ENCODE results near the gene STC2.

Gene STC2

GRCh38 chr5:173317091-173317730, 11.0 kb downstream of the STC2 start:
- no CpG with 5 or more reads among the region's 23 CpGs for WGBS (ENCODE audit: extremely low coverage, insufficient coverage, insufficient read length)
- peak overlapping the region; percentile 24 for H2BK5ac ChIP-seq (ENCODE audit: low read depth, low read length, poor library complexity)

GRCh38 chr5:173316339-173317020, 11.7 kb downstream of the STC2 start:
- Histone ChIP-seq H3K4me3 (ENCODE audit: low read depth, low read length) (no peak overlapping the region), H3K4ac (ENCODE audit: low read depth, low read length) (no peak overlapping the region), H3K14ac (ENCODE audit: low read length) (no peak overlapping the region), H2BK5ac (ENCODE audit: low read depth, low read length, poor library complexity) (peak overlapping the region; percentile 18), H3K4me2 (ENCODE audit: low read length) (peak overlapping the region; percentile 32), H3K79me1 (ENCODE audit: low read length) (peaks cover 9% of the 10 kb centered on the region), H3K9me3 (ENCODE audit: insufficient read depth, low read depth, low read length) (peaks cover 2% of the 10 kb centered on the region), H3K27me3 (ENCODE audit: insufficient read depth, low read length) (no peaks in the 10 kb centered on the region), H2BK12ac (ENCODE audit: low read length) (peak overlapping the region; percentile 43), H2AFZ (ENCODE audit: insufficient read depth, low read length, poor library complexity) (no peak overlapping the region), H3K9ac (ENCODE audit: low read length) (no peak overlapping the region), H2BK120ac (ENCODE audit: insufficient read depth, low read length, poor library complexity) (peak overlapping the region; percentile 57), H3K36me3 (ENCODE audit: control insufficient read depth in 1 of 2, insufficient read depth in 2 of 2, low read length in 2 of 2) (peaks cover 0 to 10% of the 10 kb centered on the region in 2 experiments), H3K23ac (ENCODE audit: low read length) (no peak overlapping the region), H2AK5ac (ENCODE audit: low read length) (no peak overlapping the region), H4K8ac (ENCODE audit: low read depth, low read length) (peak overlapping the region; percentile 56), H4K12ac (ENCODE audit: low read depth, low read length) (no peak overlapping the region), H4K91ac (ENCODE audit: low read depth, low read length) (no peak overlapping the region), H3K18ac (ENCODE audit: low read length) (no peak overlapping the region), H3K4me1 (ENCODE audit: control insufficient read depth in 1 of 2, insufficient read depth in 2 of 2, low read length in 2 of 2) (peaks cover 27 to 42% of the 10 kb centered on the region in 2 experiments), H3K79me2 (ENCODE audit: control insufficient read depth, insufficient read depth, low read length, poor library complexity) (no peaks in the 10 kb centered on the region), H3K27ac (ENCODE audit: low read depth, low read length) (peak overlapping the region; percentile 63)
- no peak for DNase-seq
- no CpG with 5 or more reads among the region's 6 CpGs for WGBS (ENCODE audit: extremely low coverage, insufficient coverage, insufficient read length)

More at GRCh38 chr5:173317091-173317730, 11.0 kb downstream of the STC2 start:
- Histone ChIP-seq H4K91ac (ENCODE audit: low read depth, low read length) (peak overlapping the region; percentile 62), H3K79me1 (ENCODE audit: low read length) (peaks cover 9% of the 10 kb centered on the region), H4K12ac (ENCODE audit: low read depth, low read length) (no peak overlapping the region), H3K4ac (ENCODE audit: low read depth, low read length) (peak overlapping the region; percentile 15), H2AK5ac (ENCODE audit: low read length) (peak overlapping the region; percentile 77), H3K4me1 (ENCODE audit: control insufficient read depth in 1 of 2, insufficient read depth in 2 of 2, low read length in 2 of 2) (peaks cover 27 to 42% of the 10 kb centered on the region in 2 experiments), H3K18ac (ENCODE audit: low read length) (peak overlapping the region; percentile 58), H4K8ac (ENCODE audit: low read depth, low read length) (no peak overlapping the region), H2BK120ac (ENCODE audit: insufficient read depth, low read length, poor library complexity) (peak overlapping the region; percentile 64), H2AFZ (ENCODE audit: insufficient read depth, low read length, poor library complexity) (no peak overlapping the region), H3K9me3 (ENCODE audit: insufficient read depth, low read depth, low read length) (no peaks in the 10 kb centered on the region), H3K14ac (ENCODE audit: low read length) (peak overlapping the region; percentile 49), H3K4me2 (ENCODE audit: low read length) (no peak overlapping the region), H3K9ac (ENCODE audit: low read length) (no peak overlapping the region), H2BK12ac (ENCODE audit: low read length) (peak overlapping the region; percentile 83), H3K36me3 (ENCODE audit: control insufficient read depth in 1 of 2, insufficient read depth in 2 of 2, low read length in 2 of 2) (peaks cover 0 to 10% of the 10 kb centered on the region in 2 experiments), H3K27ac (ENCODE audit: low read depth, low read length) (no peak overlapping the region), H3K23ac (ENCODE audit: low read length) (no peak overlapping the region), H3K27me3 (ENCODE audit: insufficient read depth, low read length) (no peaks in the 10 kb centered on the region), H3K4me3 (ENCODE audit: low read depth, low read length) (no peak overlapping the region), H3K79me2 (ENCODE audit: control insufficient read depth, insufficient read depth, low read length, poor library complexity) (no peaks in the 10 kb centered on the region)
- no peak for DNase-seq

- WGBS (ENCODE audit: extremely low coverage, insufficient coverage, insufficient read length) = no CpG with 5 or more reads among the region's 21 CpGs
- H3K9ac ChIP-seq (ENCODE audit: low read length) = no peak overlapping the region
Observed at GRCh38 chr5:173315495-173316338, 12.5 kb downstream of the STC2 start.

GRCh38 chr5:173314166-173314952, 13.9 kb downstream of the STC2 start:
- no peaks in the 10 kb centered on the region for H3K79me2 ChIP-seq (ENCODE audit: control insufficient read depth, insufficient read depth, low read length, poor library complexity)
- H2BK5ac ChIP-seq (ENCODE audit: low read depth, low read length, poor library complexity) = no peak overlapping the region
- no peak overlapping the region for H2AFZ ChIP-seq (ENCODE audit: insufficient read depth, low read length, poor library complexity)
- no peak overlapping the region for H3K27ac ChIP-seq (ENCODE audit: low read depth, low read length)
- DNase-seq = no peak
- H2BK120ac ChIP-seq (ENCODE audit: insufficient read depth, low read length, poor library complexity) = no peak overlapping the region
- no peak overlapping the region for H2BK12ac ChIP-seq (ENCODE audit: low read length)
- H3K23ac ChIP-seq (ENCODE audit: low read length) = no peak overlapping the region
- H3K4me3 ChIP-seq (ENCODE audit: low read depth, low read length) = no peak overlapping the region
- H2AK5ac ChIP-seq (ENCODE audit: low read length) = no peak overlapping the region
- H3K4me1 ChIP-seq (ENCODE audit: control insufficient read depth in 1 of 2, insufficient read depth in 2 of 2, low read length in 2 of 2) = peaks cover 19 to 35% of the 10 kb centered on the region in 2 experiments
- H3K36me3 ChIP-seq (ENCODE audit: control insufficient read depth in 1 of 2, insufficient read depth in 2 of 2, low read length in 2 of 2) = peaks cover 0 to 10% of the 10 kb centered on the region in 2 experiments
- H3K27me3 ChIP-seq (ENCODE audit: insufficient read depth, low read length) = no peaks in the 10 kb centered on the region
- no peak overlapping the region for H4K12ac ChIP-seq (ENCODE audit: low read depth, low read length)
- no peak overlapping the region for H3K18ac ChIP-seq (ENCODE audit: low read length)
- H3K14ac ChIP-seq (ENCODE audit: low read length) = no peak overlapping the region
- H4K8ac ChIP-seq (ENCODE audit: low read depth, low read length) = no peak overlapping the region
- peaks cover 2% of the 10 kb centered on the region for H3K9me3 ChIP-seq (ENCODE audit: insufficient read depth, low read depth, low read length)
- H3K79me1 ChIP-seq (ENCODE audit: low read length) = peaks cover 9% of the 10 kb centered on the region
- H3K4me2 ChIP-seq (ENCODE audit: low read length) = no peak overlapping the region
- H3K9ac ChIP-seq (ENCODE audit: low read length) = no peak overlapping the region
- H3K4ac ChIP-seq (ENCODE audit: low read depth, low read length) = no peak overlapping the region
- H4K91ac ChIP-seq (ENCODE audit: low read depth, low read length) = no peak overlapping the region
- no CpG with 5 or more reads among the region's 12 CpGs for WGBS (ENCODE audit: extremely low coverage, insufficient coverage, insufficient read length)

More at GRCh38 chr5:173315495-173316338, 12.5 kb downstream of the STC2 start:
- Histone ChIP-seq H4K8ac (ENCODE audit: low read depth, low read length) (peak overlapping the region; percentile 56), H3K14ac (ENCODE audit: low read length) (no peak overlapping the region), H3K18ac (ENCODE audit: low read length) (no peak overlapping the region), H4K91ac (ENCODE audit: low read depth, low read length) (no peak overlapping the region), H3K79me1 (ENCODE audit: low read length) (peaks cover 9% of the 10 kb centered on the region), H3K4me2 (ENCODE audit: low read length) (peak overlapping the region; percentile 32), H3K4ac (ENCODE audit: low read depth, low read length) (no peak overlapping the region), H4K12ac (ENCODE audit: low read depth, low read length) (no peak overlapping the region), H3K4me1 (ENCODE audit: control insufficient read depth in 1 of 2, insufficient read depth in 2 of 2, low read length in 2 of 2) (peaks cover 27 to 42% of the 10 kb centered on the region in 2 experiments), H2BK12ac (ENCODE audit: low read length) (peak overlapping the region; percentile 43), H3K79me2 (ENCODE audit: control insufficient read depth, insufficient read depth, low read length, poor library complexity) (no peaks in the 10 kb centered on the region), H3K4me3 (ENCODE audit: low read depth, low read length) (no peak overlapping the region), H3K27me3 (ENCODE audit: insufficient read depth, low read length) (no peaks in the 10 kb centered on the region), H2AFZ (ENCODE audit: insufficient read depth, low read length, poor library complexity) (peak overlapping the region; percentile 71), H2AK5ac (ENCODE audit: low read length) (no peak overlapping the region), H3K27ac (ENCODE audit: low read depth, low read length) (peak overlapping the region; percentile 63), H3K9me3 (ENCODE audit: insufficient read depth, low read depth, low read length) (peaks cover 2% of the 10 kb centered on the region), H2BK5ac (ENCODE audit: low read depth, low read length, poor library complexity) (peak overlapping the region; percentile 18), H3K36me3 (ENCODE audit: control insufficient read depth in 1 of 2, insufficient read depth in 2 of 2, low read length in 2 of 2) (peaks cover 0 to 10% of the 10 kb centered on the region in 2 experiments), H2BK120ac (ENCODE audit: insufficient read depth, low read length, poor library complexity) (no peak overlapping the region), H3K23ac (ENCODE audit: low read length) (no peak overlapping the region)
- peak; percentile 88 to 93 for DNase-seq

Data from trophoblast cell (in vitro differentiated cells and primary cell).